Measurements from ENCODE around the gene CSF2RB. TPM values are rescaled to one million over a fixed set of nuclear protein-coding genes. Genes with fewer than 3 reads are reported as not detected.

The CSF2RB gene
- total and polyA plus RNA-seq, 2 donors (not counting 3 experiments of a cell fraction or from before 2014, with no cell fraction given) = 20.6 to 68.2 TPM

GRCh38 chr22:36928786-36929535, 15.5 kb downstream of the CSF2RB start:
- Histone ChIP-seq H3K9me3 (replicated peaks; ENCODE audit: control insufficient read depth, insufficient read depth, low read length) (no peaks in the 10 kb centered on the region), H3K27ac (ENCODE audit: insufficient read depth, low read depth, low read length) (no peak overlapping the region), H2AFZ (ENCODE audit: low read depth, low read length) (no peak overlapping the region), H3K36me3 (ENCODE audit: control insufficient read depth in 2 of 2, extremely low read depth in 1 of 2, insufficient read depth in 2 of 2, low read length in 2 of 2) (peaks cover 3 to 52% of the 10 kb centered on the region in 2 experiments), H4K20me1 (replicated peaks; ENCODE audit: control insufficient read depth, extremely low read depth, insufficient read depth, low read length) (no peaks in the 10 kb centered on the region), H3K4me1 (ENCODE audit: control insufficient read depth, extremely low read depth, insufficient read depth, low read length) (no peaks in the 10 kb centered on the region), H3K27me3 (ENCODE audit: control insufficient read depth in 2 of 2, insufficient read depth in 2 of 2, low read length in 2 of 2) (no peaks in the 10 kb centered on the region), H3K4me3 (replicated peaks in 1 of 3; ENCODE audit: insufficient read depth in 1 of 3, low read depth in 1 of 3, low read length in 3 of 3) (no peak overlapping the region), H3K9ac (replicated peaks; ENCODE audit: extremely low read depth, insufficient read depth, low read length) (no peak overlapping the region), H3K4me2 (ENCODE audit: insufficient read depth, low read length) (no peak overlapping the region), H3K9me1 (replicated peaks; ENCODE audit: control insufficient read depth, extremely low read depth, insufficient read depth, low read length) (no peaks in the 10 kb centered on the region), H3K79me2 (ENCODE audit: control insufficient read depth, insufficient read depth, low read length) (no peaks in the 10 kb centered on the region)
- POLR2A ChIA-PET = no interaction called here
- intact Hi-C loops (cut with micrococcal nuclease) = no loop called here
- BruUV-seq (replicated peaks) = no TSS peak
- no peak for FAIRE-seq
- DNase-seq (ENCODE audit: low read depth, low spot score) = no peak
- CTCF ChIA-PET = no interaction called here
- no peak for TF ChIP-seq FOS (IDR thresholded peaks at IDR 0.05; ENCODE audit: borderline replicate concordance, insufficient read depth, low read length)
- no peak for TF ChIP-seq POLR2A (IDR thresholded peaks at IDR 0.05; ENCODE audit: low read depth, low read length)
- TF ChIP-seq CTCF (IDR thresholded peaks at IDR 0.05; ENCODE audit: extremely low read depth in 1 of 2, insufficient read depth in 1 of 2, low read depth in 1 of 2, low read length in 2 of 2) = no peak
- no peak for TF ChIP-seq MAX (IDR thresholded peaks at IDR 0.05; ENCODE audit: insufficient read depth, insufficient read length)
- TF ChIP-seq JUN (IDR thresholded peaks at IDR 0.05; ENCODE audit: borderline replicate concordance, insufficient read depth, insufficient read length, low read depth) = no peak
- no peak for TF ChIP-seq POLR2AphosphoS5 (IDR thresholded peaks at IDR 0.05; ENCODE audit: insufficient read depth, low read depth, low read length)
- no peak for TF ChIP-seq EZH2 (IDR thresholded peaks at IDR 0.05; ENCODE audit: borderline replicate concordance, low read depth, low read length, severe bottlenecking)
- dilution Hi-C loops (cut with MboI; ENCODE audit: extremely low pct_ligation_motif_present, low sequenced_read_pairs) = no loop called here
